ENCODE results near the gene PLCB1.

Gene PLCB1

DNA sequence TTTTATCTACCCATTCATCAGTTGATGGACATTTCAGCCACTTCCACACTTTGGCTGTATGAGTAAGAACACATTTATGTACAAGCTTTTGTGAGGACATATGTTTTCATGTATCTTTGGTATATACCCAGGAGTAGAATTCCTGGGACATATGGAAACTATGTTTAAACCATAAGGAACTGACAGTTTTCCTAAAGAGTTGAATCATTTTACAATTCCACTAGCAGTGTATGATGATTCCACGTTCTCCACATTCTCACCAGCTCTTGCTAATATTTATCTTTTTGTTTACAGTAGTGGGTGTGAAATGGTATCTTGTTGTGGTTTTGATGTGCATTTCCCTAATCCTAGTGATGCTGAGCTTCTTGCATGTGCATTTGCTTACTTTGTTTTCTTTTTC lies 338.1 kb downstream of the PLCB1 start:
- H3K27me3 ChIP-seq (replicated peaks; ENCODE audit: control insufficient read depth, insufficient read depth, low read length) = no peaks in the 10 kb centered on the region
- H3K36me3 ChIP-seq (ENCODE audit: control insufficient read depth, insufficient read depth, low read length) = no peaks in the 10 kb centered on the region
- TF ChIP-seq, protein P1, sequence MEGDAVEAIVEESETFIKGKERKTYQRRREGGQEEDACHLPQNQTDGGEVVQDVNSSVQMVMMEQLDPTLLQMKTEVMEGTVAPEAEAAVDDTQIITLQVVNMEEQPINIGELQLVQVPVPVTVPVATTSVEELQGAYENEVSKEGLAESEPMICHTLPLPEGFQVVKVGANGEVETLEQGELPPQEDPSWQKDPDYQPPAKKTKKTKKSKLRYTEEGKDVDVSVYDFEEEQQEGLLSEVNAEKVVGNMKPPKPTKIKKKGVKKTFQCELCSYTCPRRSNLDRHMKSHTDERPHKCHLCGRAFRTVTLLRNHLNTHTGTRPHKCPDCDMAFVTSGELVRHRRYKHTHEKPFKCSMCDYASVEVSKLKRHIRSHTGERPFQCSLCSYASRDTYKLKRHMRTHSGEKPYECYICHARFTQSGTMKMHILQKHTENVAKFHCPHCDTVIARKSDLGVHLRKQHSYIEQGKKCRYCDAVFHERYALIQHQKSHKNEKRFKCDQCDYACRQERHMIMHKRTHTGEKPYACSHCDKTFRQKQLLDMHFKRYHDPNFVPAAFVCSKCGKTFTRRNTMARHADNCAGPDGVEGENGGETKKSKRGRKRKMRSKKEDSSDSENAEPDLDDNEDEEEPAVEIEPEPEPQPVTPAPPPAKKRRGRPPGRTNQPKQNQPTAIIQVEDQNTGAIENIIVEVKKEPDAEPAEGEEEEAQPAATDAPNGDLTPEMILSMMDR (IDR thresholded peaks at IDR 0.05; ENCODE audit: insufficient read depth, low read length, poor library complexity, severe bottlenecking) = no peak
- no peak overlapping the region for H3K4me3 ChIP-seq (replicated peaks; ENCODE audit: low read depth, low read length)
- DNase-seq (ENCODE audit: extremely low read depth, insufficient read length) = no peak

DNA sequence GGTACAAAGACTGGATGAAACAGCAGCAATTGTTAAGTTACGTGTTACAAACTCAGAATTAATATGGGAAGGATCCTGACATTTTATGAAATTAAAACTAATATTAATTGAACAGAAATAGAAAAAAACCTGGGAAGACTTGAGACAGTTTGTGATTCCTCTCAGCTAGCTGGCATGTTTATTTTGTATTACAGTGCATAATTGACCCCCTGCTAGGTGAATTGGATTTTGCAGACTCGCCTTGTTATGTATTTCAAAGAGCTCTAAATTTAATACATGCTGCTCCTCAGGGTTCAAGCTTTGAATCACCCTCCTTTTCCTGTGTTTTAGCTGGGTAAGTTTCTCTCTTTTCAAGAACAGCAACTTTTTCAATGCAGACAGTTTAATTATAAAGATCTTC lies 339.4 kb downstream of the PLCB1 start:
- DNase-seq (ENCODE audit: extremely low read depth, insufficient read length) = no peak
- Histone ChIP-seq H3K4me3 (replicated peaks; ENCODE audit: low read depth, low read length) (no peak overlapping the region), H3K36me3 (ENCODE audit: control insufficient read depth, insufficient read depth, low read length) (no peaks in the 10 kb centered on the region), H3K27me3 (replicated peaks; ENCODE audit: control insufficient read depth, insufficient read depth, low read length) (no peaks in the 10 kb centered on the region)
- TF ChIP-seq, protein P1 (IDR thresholded peaks at IDR 0.05; ENCODE audit: insufficient read depth, low read length, poor library complexity, severe bottlenecking) = no peak

DNA sequence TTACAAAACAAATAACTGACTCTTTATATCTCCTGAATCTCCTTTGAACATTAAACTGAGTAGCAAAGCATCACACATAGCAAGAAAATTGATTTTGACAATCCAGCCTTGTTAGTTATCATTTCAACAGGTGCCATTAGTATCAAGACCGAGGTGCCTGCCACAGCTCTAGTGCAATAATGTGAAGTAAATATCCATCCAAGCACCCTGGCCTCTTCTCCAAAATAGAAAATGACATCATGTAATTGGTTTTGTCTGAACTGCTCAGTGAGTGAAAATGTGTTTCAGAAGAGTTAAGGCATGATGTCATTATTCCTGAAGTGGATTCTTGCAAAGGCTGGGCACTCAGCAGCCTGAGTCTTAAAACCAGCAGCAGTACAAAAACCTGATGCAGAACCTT lies 341.4 kb downstream of the PLCB1 start:
- Histone ChIP-seq H3K27me3 (replicated peaks; ENCODE audit: control insufficient read depth, insufficient read depth, low read length) (no peaks in the 10 kb centered on the region), H3K4me3 (replicated peaks; ENCODE audit: low read depth, low read length) (no peak overlapping the region), H3K36me3 (ENCODE audit: control insufficient read depth, insufficient read depth, low read length) (no peaks in the 10 kb centered on the region)
- TF ChIP-seq, protein P1 (IDR thresholded peaks at IDR 0.05; ENCODE audit: insufficient read depth, low read length, poor library complexity, severe bottlenecking) = no peak
- no peak for DNase-seq (ENCODE audit: extremely low read depth, insufficient read length)

DNA sequence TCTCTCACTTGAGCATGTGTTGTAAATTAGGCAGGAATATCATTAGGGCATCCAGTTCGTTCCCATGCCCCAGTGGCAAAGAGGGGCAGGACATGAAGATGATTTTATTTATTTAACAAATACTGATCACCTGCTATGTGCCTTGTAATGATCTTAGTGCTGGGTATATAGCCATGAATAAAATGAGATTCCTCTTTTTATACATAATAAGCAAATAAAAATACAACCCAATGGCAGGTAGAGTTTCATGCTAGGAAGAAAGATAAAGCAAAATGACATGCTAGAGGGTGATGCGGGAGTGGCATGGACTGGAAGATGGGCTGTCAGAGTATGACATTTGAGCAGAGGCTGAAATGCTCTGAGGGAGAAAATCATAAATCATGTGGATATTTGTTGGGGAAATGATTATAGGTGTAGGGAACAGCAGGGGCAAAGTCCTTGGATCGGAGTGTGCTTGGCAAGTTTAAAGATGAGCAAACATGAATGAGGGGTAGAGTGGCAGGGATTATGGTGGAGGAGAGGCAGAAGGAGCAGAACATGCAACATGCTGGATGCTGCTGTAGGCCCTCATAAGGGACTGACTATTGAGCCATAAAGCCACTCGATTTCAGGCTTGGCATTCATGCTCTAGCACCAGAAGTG lies 342.1 kb downstream of the PLCB1 start:
- H3K36me3 ChIP-seq (ENCODE audit: control insufficient read depth, insufficient read depth, low read length) = no peaks in the 10 kb centered on the region
- TF ChIP-seq, protein P1 (IDR thresholded peaks at IDR 0.05; ENCODE audit: insufficient read depth, low read length, poor library complexity, severe bottlenecking) = no peak
- DNase-seq (ENCODE audit: extremely low read depth, insufficient read length) = no peak
- H3K4me3 ChIP-seq (replicated peaks; ENCODE audit: low read depth, low read length) = no peak overlapping the region
- no peaks in the 10 kb centered on the region for H3K27me3 ChIP-seq (replicated peaks; ENCODE audit: control insufficient read depth, insufficient read depth, low read length)

DNA sequence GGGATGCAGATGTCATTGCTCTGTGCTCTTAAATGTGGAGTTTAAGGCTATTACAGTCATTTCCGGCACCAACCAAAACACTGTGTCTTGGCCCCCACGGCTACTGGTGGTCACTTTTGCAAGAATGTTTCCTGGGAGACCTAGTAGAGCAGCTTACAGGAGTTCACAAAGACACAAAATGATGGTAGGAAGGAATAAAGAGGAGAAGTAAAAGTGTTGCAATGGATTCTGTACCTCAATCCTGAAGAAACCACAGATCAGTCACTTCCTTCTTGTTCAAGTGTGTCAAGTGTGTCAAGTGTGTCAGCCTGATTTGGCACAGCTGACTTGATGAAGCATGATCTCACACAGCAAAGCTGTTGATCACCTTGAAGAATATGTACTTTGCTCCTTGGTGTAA lies 344.0 kb downstream of the PLCB1 start:
- Histone ChIP-seq H3K4me3 (replicated peaks; ENCODE audit: low read depth, low read length) (no peak overlapping the region), H3K36me3 (ENCODE audit: control insufficient read depth, insufficient read depth, low read length) (no peaks in the 10 kb centered on the region), H3K27me3 (replicated peaks; ENCODE audit: control insufficient read depth, insufficient read depth, low read length) (no peaks in the 10 kb centered on the region)
- TF ChIP-seq, protein P1 (IDR thresholded peaks at IDR 0.05; ENCODE audit: insufficient read depth, low read length, poor library complexity, severe bottlenecking) = no peak
- DNase-seq (ENCODE audit: extremely low read depth, insufficient read length) = no peak

DNA sequence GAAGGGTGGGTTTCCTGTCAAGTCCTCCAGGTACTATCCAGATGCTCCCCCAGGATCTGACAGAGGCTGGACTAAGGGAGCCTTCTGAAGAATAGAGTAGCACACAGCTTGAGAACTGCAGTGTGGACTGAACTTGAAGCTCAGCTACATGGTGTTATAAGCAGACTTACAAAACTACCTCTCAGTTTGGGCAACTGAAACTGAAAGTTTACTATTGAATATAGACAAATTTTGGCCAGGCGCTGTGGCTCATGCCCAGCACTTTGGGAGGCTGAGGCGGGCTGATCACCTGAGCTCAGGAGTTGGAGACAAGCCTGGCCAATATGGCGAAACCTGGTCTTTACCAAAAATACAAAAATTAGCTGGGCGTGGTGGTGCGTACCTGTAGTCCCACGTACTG lies 348.5 kb downstream of the PLCB1 start:
- H3K36me3 ChIP-seq (ENCODE audit: control insufficient read depth, insufficient read depth, low read length) = no peaks in the 10 kb centered on the region
- no peaks in the 10 kb centered on the region for H3K27me3 ChIP-seq (replicated peaks; ENCODE audit: control insufficient read depth, insufficient read depth, low read length)
- no peak for DNase-seq (ENCODE audit: extremely low read depth, insufficient read length)
- H3K4me3 ChIP-seq (replicated peaks; ENCODE audit: low read depth, low read length) = no peak overlapping the region
- TF ChIP-seq, protein P1 (IDR thresholded peaks at IDR 0.05; ENCODE audit: insufficient read depth, low read length, poor library complexity, severe bottlenecking) = no peak

Data from GM06990 (cell line).